Esophagus (tissue), 2 donors: ENCODE data around the gene ARF6. TPM values are rescaled to one million over a fixed set of nuclear protein-coding genes. Genes with fewer than 3 reads are reported as not detected.
A peak's percentile ranks its signal among the peaks of the same experiment; 100 is the strongest.
"Not testable (repeated sequence)": the region's sequence is repeated elsewhere in the genome, so short reads cannot be mapped to it uniquely, and the experiment has no call there.

ENCODE experiments used
- H3K27ac ChIP-seq, 2 donors: one replicate each; pipeline ENCODE4 v1.5.1; 2013; ENCODE audit warnings: low read depth in 2 of 2, mild to moderate bottlenecking in 2 of 2, inconsistent platforms in 1 of 2, low read length in 1 of 2, moderate library complexity in 1 of 2
- H3K27me3 ChIP-seq, 2 donors: one replicate each; pipeline ENCODE4 v1.6.1; 2013; ENCODE audit warnings: low read length in 2 of 2, control low read depth in 1 of 2, mild to moderate bottlenecking in 1 of 2; ENCODE audit not compliant: insufficient read depth in 2 of 2, control insufficient read depth in 1 of 2
- H3K36me3 ChIP-seq, 2 donors: one replicate each; pipeline ENCODE4 v1.6.1; 2013; ENCODE audit warnings: low read length in 1 of 2; ENCODE audit not compliant: control insufficient read depth in 2 of 2, insufficient read depth in 2 of 2
- H3K4me1 ChIP-seq, 2 donors: one replicate each; pipeline ENCODE4 v1.6.1; 2013; ENCODE audit warnings: low read length in 1 of 2; ENCODE audit not compliant: control insufficient read depth in 2 of 2, insufficient read depth in 2 of 2
- H3K4me3 ChIP-seq, 2 donors: one replicate each; pipeline ENCODE4 v1.5.1; 2013; ENCODE audit warnings: low read length in 2 of 2, mild to moderate bottlenecking in 2 of 2, low read depth in 1 of 2, moderate library complexity in 1 of 2
- H3K9me3 ChIP-seq, 2 donors: one replicate each; pipeline ENCODE4 v1.6.1; 2013; ENCODE audit warnings: mild to moderate bottlenecking in 2 of 2, low read depth in 1 of 2, low read length in 1 of 2, moderate library complexity in 1 of 2; ENCODE audit not compliant: control insufficient read depth in 2 of 2, insufficient read depth in 1 of 2
- WGBS, 2 donors: extraction: QIAGEN DNeasy Blood & Tissue Kit; methylation state at CpG; one replicate each; pipeline ENCODE4 v1.1.7; 2013; 5-methylcytosine and 5-hydroxymethylcytosine counted together
- polyA plus RNA-seq, 2 donors: library from polyadenylated mRNA; stranded (reverse); fragments of 200-250 nt; gene quantifications; one replicate each; pipeline ENCODE4 v1.2.3, GENCODE V29; 2013
- donor health status: healthy with polysubstance abuse.
- donor health status: Bipolar disorder and iron deficiency.

The ARF6 gene
- polyA plus RNA-seq, 2 donors: 80.9 to 112 TPM

GRCh38 chr14:49893309-49894213 lies 679 bp downstream of the ARF6 start:
- 0% methylated on average over 84 to 85 of the region's 85 CpGs for WGBS, 2 donors
- peaks cover 0 to 5% of the 10 kb centered on the region in 2 donors for H3K36me3 ChIP-seq
- H3K27ac ChIP-seq: peak overlapping the region; percentile 99 to 100
- H3K4me1 ChIP-seq: no peaks in the 10 kb centered on the region
- H3K27me3 ChIP-seq: no peaks in the 10 kb centered on the region
- H3K4me3 ChIP-seq: peak overlapping the region; percentile 92 to 96
- H3K9me3 ChIP-seq: no peaks in the 10 kb centered on the region

- not testable (repeated sequence) for H3K36me3 ChIP-seq, H3K27me3 ChIP-seq, H3K4me1 ChIP-seq, H3K9me3 ChIP-seq
- WGBS, 2 donors: 3 to 7% methylated on average over 8 of the region's 8 CpGs
- Histone ChIP-seq H3K27ac (peak overlapping the region; percentile 99 to 100), H3K4me3 (peak overlapping the region; percentile 92 to 96)
These were observed 1.6 kb downstream of the ARF6 start for GRCh38 chr14:49894214-49895107.

- H3K9me3 ChIP-seq: no peaks in the 10 kb centered on the region
- H3K27ac ChIP-seq: peak overlapping the region in 1 of 2 donors; percentile 67
- peak overlapping the region; percentile 37 to 92 for H3K4me3 ChIP-seq
- WGBS, 2 donors: 15 to 22% methylated on average over 4 of the region's 4 CpGs
- no peaks in the 10 kb centered on the region for H3K27me3 ChIP-seq
- H3K36me3 ChIP-seq: peaks cover 0 to 5% of the 10 kb centered on the region in 2 donors
- H3K4me1 ChIP-seq: no peaks in the 10 kb centered on the region
These were observed 2.6 kb downstream of the ARF6 start for GRCh38 chr14:49895480-49895879.

- H3K27me3 ChIP-seq, H3K4me1 ChIP-seq, H3K9me3 ChIP-seq, H3K36me3 ChIP-seq: not testable (repeated sequence)
- Histone ChIP-seq H3K4me3 (peak overlapping the region in 1 of 2 donors; percentile 92), H3K27ac (peak overlapping the region in 1 of 2 donors; percentile 67)
These were observed 3.4 kb downstream of the ARF6 start for GRCh38 chr14:49896272-49896671.

- Histone ChIP-seq H3K27ac (peak overlapping the region; percentile 55 to 82), H3K9me3 (no peaks in the 10 kb centered on the region), H3K27me3 (no peaks in the 10 kb centered on the region), H3K4me1 (no peaks in the 10 kb centered on the region), H3K4me3 (peak overlapping the region in 1 of 2 donors; percentile 62), H3K36me3 (peaks cover 0 to 5% of the 10 kb centered on the region in 2 donors)
- WGBS, 2 donors: 26 to 41% methylated on average over 5 of the region's 5 CpGs
These were observed 4.1 kb downstream of the ARF6 start for GRCh38 chr14:49896966-49897365.

- Histone ChIP-seq H3K4me3 (peak overlapping the region in 1 of 2 donors; percentile 62), H3K27ac (no peak overlapping the region), H3K4me1 (no peaks in the 10 kb centered on the region), H3K27me3 (no peaks in the 10 kb centered on the region), H3K36me3 (peaks cover 0 to 5% of the 10 kb centered on the region in 2 donors), H3K9me3 (no peaks in the 10 kb centered on the region)
- 22 to 42% methylated on average over 1 of the region's 1 CpG for WGBS, 2 donors
These were observed 4.5 kb downstream of the ARF6 start for GRCh38 chr14:49897414-49897813.

- WGBS, 2 donors: 30 to 51% methylated on average over 1 of the region's 1 CpG
- no peaks in the 10 kb centered on the region for H3K27me3 ChIP-seq
- H3K36me3 ChIP-seq: peaks cover 0 to 5% of the 10 kb centered on the region in 2 donors
- peak overlapping the region in 1 of 2 donors; percentile 31 for H3K4me3 ChIP-seq
- H3K4me1 ChIP-seq: no peaks in the 10 kb centered on the region
- no peaks in the 10 kb centered on the region for H3K9me3 ChIP-seq
- peak overlapping the region; percentile 47 to 55 for H3K27ac ChIP-seq
These were observed 5.1 kb downstream of the ARF6 start for GRCh38 chr14:49897965-49898364.

DNA sequence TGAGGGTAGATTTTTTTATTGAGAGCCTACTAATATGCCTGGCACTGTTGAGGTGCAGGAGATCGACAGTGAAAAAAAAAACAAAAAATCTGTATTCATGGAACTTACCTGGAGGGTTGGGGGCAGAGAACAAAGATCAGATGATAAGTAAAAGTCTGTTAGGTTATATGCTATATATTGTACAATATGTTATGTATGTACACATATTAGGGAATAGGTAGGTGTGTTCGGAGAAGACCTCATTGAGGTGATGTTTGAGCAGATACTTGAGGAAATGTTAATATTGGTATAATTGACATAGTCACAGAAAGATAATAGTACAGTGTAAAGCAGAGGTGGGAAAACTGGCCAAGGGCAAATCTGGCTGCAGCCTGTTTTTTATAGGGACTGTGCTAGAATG lies 5.6 kb downstream of the ARF6 start:
- Histone ChIP-seq H3K27me3 (no peaks in the 10 kb centered on the region), H3K36me3 (peaks cover 0 to 5% of the 10 kb centered on the region in 2 donors), H3K4me3 (peak overlapping the region in 1 of 2 donors; percentile 31), H3K9me3 (no peaks in the 10 kb centered on the region), H3K27ac (peak overlapping the region; percentile 4 to 25), H3K4me1 (no peaks in the 10 kb centered on the region)
- WGBS, 2 donors: 54 to 55% methylated on average over 2 of the region's 2 CpGs

DNA sequence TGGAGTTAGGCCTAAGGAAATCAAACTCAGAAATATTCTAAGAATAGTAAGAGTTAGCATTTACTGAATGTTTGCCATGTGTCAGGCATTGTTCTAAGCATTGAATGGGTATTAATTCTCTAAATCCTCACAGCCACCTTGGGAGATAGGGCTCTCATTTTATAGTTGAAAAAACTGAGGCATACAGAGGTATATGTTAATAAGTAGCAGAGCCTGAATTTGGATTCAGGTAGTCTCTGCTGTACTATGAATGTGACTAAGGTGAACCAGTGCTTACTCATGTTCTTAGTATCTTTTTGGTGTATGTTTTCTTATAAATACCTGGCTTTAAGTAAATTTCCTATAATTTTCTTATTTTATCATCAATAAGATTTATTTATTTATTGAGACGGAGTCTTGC lies 8.1 kb downstream of the ARF6 start:
- Histone ChIP-seq H3K4me1 (no peaks in the 10 kb centered on the region), H3K9me3 (no peaks in the 10 kb centered on the region), H3K27me3 (no peaks in the 10 kb centered on the region), H3K27ac (no peak overlapping the region), H3K36me3 (no peaks in the 10 kb centered on the region), H3K4me3 (no peak overlapping the region)
- WGBS, 2 donors: 100% methylated on average over 1 of the region's 1 CpG
